Activated CD4-positive, alpha-beta T cell treated with anti-CD3 and anti-CD28 coated beads, Interleukin-2, amount 50 U/mL, for 16 hours (primary cell): ENCODE measurements around the gene LRRTM3.
A peak's percentile ranks its signal among the peaks of the same experiment; 100 is the strongest.

Source experiments
- DNase-seq: peaks from one replicate; pipeline ENCODE4 v3.0.0-alpha.2; 2020

LRRTM3 gene

GRCh38 chr10:66925896-66926715 is at the start of gene LRRTM3:
Gene LRRTM3 (plus strand): TSS chr10:66926036.
- peak; percentile 60 for DNase-seq

- no peak for DNase-seq
Measured at GRCh38 chr10:66877361-66877760, 48.5 kb upstream of the LRRTM3 start.

GRCh38 chr10:66880292-66880691 is 45.5 kb upstream of the LRRTM3 start:
- no peak for DNase-seq

DNA sequence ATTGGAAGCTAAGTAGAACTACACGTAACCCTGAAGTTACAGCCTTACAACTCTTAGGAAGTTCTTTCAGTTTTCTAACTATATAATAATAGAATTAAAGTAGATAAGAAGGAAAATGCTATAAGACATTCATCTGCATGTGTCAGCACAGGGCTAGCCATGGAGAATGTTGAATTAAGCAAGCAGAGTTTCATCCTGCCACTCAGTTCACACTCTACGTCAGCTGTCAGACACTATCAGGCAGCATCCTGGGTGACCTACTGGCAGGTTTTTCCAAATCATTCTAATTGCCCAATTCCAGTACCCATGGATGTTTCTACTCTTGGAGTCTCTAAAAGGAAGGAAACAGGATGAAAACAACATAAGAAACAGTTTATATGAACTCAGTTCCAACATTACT is 45.0 kb upstream of the LRRTM3 start:
- DNase-seq: no peak

GRCh38 chr10:66881814-66882213 is 44.0 kb upstream of the LRRTM3 start:
- DNase-seq: no peak

GRCh38 chr10:66882271-66882670 is 43.6 kb upstream of the LRRTM3 start:
- no peak for DNase-seq

DNA sequence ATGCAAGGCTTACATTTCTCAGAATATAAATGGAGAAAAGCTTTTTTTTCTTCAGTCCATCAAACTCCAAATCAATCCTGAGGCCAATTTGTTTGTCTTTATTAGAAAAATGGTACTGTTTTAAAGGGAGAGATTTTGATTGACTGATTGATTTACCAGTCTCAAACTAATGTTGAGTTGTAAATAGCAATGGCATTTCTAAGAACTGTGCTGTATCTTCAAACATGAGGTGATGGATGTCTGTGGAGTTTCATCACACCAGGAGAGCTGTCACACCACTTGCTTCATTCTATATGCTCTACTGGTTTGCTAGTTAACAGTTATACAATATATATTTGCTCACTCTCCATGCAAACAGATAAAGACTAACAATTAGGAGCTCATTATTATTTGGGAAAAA is 39.0 kb upstream of the LRRTM3 start:
- no peak for DNase-seq

GRCh38 chr10:66888237-66888636 is 37.6 kb upstream of the LRRTM3 start:
- DNase-seq: no peak

GRCh38 chr10:66892871-66893270 is 33.0 kb upstream of the LRRTM3 start:
- DNase-seq: no peak

DNA sequence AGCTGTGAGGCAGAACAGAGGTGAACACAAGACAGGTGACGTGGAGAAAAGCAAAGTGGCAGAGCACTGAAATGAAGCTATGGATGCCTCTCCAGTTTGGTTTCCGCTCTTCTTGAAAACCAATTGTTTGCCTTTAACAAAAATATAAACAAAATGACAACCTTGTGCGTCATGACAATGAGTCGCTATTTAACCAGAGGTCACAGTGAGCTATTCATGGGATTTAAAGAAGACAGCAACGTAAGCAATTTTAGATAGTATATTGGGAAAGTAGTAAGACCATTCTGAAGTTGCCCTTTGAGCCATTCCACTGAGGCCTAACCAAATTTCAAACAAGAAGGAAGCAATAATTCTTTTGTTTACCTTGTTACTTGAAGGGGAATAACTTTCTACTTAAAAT is 15.2 kb upstream of the LRRTM3 start:
- no peak for DNase-seq

DNA sequence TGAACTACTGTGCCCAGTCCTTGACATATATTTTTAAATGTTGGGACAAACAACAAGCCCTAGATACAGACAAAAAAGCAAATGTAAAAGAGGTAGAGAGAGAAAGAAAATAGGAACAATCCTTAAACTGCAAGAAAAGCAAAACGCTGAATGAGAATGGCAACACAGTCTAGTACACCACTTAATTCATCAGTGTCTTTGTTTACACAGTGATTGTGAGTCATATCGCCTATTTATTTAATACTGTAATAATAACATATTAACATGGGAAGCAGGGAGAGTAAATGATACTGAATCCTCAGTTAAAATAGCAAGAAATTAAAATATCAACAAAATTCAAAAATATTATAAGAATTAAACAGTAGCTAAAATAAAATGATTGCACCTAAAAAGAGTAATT is 9.8 kb upstream of the LRRTM3 start:
- no peak for DNase-seq

GRCh38 chr10:66917104-66917503 is 8.7 kb upstream of the LRRTM3 start:
- no peak for DNase-seq

DNA sequence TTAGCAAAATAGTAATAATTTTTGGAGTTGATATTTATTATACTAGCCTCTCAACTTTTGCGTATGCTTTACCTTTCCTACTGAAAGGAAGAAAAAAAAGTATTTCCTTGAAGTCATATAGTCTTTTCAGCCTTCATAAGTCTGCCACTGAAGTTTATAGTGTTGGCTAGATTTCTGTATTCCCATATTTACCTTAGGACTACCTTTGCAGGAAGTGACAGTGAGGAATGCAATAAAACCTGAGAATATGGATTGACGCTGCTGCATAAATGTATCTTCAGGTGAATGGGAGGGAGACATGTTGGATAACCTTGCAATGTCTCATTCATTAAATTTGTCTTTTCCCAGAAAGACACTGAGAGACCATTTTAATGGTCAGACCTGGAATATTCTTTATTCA is 6.6 kb upstream of the LRRTM3 start:
- DNase-seq: no peak

GRCh38 chr10:66924674-66925345 is 1.0 kb upstream of the LRRTM3 start:
- DNase-seq: no peak

DNA sequence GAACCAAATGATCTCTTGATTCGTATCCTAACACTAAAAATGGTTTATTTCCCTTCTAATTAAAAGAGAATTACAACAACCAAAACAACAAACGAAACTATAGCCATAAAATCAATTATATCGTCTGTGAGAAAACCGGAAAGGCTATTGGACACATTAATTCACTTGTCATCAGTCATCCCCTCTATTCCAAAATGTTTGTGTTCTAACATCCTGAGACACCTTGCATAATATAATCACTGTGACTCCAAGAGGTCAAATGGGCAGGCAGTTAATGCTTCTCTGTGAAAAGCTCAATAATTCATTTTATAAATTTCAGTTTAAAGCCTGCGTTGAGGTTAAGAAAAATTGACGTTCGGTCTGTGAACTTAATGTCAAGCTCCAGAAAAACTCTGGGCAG is 463 bp upstream of the LRRTM3 start:
- no peak for DNase-seq

DNA sequence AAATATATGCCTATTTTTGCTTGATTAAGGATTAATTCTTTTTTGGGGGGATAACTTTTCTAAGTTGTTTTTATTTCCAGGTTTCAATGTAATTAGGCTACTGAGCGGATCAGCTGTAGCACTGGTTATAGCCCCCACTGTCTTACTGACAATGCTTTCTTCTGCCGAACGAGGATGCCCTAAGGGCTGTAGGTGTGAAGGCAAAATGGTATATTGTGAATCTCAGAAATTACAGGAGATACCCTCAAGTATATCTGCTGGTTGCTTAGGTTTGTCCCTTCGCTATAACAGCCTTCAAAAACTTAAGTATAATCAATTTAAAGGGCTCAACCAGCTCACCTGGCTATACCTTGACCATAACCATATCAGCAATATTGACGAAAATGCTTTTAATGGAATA is 1.0 kb downstream of the LRRTM3 start:
- no peak for DNase-seq

DNA sequence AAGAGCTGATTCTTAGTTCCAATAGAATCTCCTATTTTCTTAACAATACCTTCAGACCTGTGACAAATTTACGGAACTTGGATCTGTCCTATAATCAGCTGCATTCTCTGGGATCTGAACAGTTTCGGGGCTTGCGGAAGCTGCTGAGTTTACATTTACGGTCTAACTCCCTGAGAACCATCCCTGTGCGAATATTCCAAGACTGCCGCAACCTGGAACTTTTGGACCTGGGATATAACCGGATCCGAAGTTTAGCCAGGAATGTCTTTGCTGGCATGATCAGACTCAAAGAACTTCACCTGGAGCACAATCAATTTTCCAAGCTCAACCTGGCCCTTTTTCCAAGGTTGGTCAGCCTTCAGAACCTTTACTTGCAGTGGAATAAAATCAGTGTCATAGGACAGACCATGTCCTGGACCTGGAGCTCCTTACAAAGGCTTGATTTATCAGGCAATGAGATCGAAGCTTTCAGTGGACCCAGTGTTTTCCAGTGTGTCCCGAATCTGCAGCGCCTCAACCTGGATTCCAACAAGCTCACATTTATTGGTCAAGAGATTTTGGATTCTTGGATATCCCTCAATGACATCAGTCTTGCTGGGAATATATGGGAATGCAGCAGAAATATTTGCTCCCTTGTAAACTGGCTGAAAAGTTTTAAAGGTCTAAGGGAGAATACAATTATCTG is 1.6 kb downstream of the LRRTM3 start:
- no peak for DNase-seq

DNA sequence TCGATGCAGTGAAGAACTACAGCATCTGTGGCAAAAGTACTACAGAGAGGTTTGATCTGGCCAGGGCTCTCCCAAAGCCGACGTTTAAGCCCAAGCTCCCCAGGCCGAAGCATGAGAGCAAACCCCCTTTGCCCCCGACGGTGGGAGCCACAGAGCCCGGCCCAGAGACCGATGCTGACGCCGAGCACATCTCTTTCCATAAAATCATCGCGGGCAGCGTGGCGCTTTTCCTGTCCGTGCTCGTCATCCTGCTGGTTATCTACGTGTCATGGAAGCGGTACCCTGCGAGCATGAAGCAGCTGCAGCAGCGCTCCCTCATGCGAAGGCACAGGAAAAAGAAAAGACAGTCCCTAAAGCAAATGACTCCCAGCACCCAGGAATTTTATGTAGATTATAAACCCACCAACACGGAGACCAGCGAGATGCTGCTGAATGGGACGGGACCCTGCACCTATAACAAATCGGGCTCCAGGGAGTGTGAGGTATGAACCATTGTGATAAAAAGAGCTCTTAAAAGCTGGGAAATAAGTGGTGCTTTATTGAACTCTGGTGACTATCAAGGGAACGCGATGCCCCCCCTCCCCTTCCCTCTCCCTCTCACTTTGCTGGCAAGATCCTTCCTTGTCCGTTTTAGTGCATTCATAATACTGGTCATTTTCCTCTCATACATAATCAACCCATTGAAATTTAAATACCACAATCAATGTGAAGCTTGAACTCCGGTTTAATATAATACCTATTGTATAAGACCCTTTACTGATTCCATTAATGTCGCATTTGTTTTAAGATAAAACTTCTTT is 2.3 kb downstream of the LRRTM3 start:
- DNase-seq: no peak

DNA sequence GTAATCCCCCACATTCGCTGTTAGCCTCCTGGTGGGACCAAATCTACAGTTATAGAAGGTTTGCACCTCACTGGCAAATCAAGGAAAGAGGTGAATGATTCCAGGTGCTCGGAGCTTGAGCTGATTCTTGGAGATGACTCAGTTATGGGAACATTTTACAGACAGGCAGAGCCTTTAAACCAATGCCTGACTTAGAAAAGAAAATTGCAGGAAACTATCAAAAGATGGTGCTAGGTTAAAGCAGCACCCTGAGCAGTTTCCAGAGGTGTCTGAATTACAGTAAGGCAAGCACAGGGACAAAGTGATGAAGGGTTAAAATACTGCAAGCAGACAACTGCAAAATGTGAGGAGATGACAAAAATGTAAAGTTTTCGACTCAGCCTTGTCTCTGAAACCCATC is 2.9 kb downstream of the LRRTM3 start:
- no peak for DNase-seq

GRCh38 chr10:66929375-66929774 is 3.5 kb downstream of the LRRTM3 start:
- DNase-seq: no peak

GRCh38 chr10:66931340-66931948 is 5.6 kb downstream of the LRRTM3 start:
- DNase-seq: peak; percentile 46

DNA sequence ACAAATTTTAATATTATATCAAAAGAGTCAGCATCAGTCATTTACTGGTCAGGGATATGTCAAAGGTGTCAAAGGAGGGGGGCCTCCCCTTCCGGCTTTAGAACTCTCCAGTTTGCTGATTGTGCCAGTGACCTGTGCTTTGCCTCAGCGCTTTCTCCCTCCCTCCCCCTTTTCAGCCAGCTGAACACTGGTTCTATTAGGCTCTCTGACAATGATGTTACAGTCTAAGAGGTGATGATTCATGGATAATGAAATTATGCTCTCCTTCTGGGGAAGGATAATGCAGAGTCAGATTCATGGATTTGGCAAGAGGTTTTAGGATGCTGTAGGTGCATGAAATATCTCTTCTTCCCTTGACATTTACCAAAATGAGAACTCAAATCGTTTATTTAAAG is 6.1 kb downstream of the LRRTM3 start:
- no peak for DNase-seq

- DNase-seq: no peak
Measured at GRCh38 chr10:66934711-66935110, 8.9 kb downstream of the LRRTM3 start.
